ENCODE measurements around the gene VPS39.

Gene VPS39

GRCh38 chr15:42123546-42123945 is 84.6 kb downstream of the VPS39 start:
- Histone ChIP-seq H3K4me3 (ENCODE audit: low read depth, low read length) (no peak overlapping the region), H3K27me3 (ENCODE audit: insufficient read depth, low read length) (peaks cover 80% of the 10 kb centered on the region), H3K27ac (ENCODE audit: low read depth, low read length) (no peak overlapping the region), H3K79me2 (ENCODE audit: control insufficient read depth, insufficient read depth, low read length, unreplicated experiment) (no peaks in the 10 kb centered on the region), H3K36me3 (ENCODE audit: insufficient read depth, low read length) (no peaks in the 10 kb centered on the region), H2AFZ (ENCODE audit: low read length, unreplicated experiment) (no peak overlapping the region), H3K4me1 (ENCODE audit: control insufficient read depth, insufficient read depth, low read length, unreplicated experiment) (no peaks in the 10 kb centered on the region)

GRCh38 chr15:42121682-42122081 is 86.4 kb downstream of the VPS39 start:
- Histone ChIP-seq H3K4me1 (ENCODE audit: control insufficient read depth, insufficient read depth, low read length, unreplicated experiment) (no peaks in the 10 kb centered on the region), H3K4me3 (ENCODE audit: low read depth, low read length) (no peak overlapping the region), H3K79me2 (ENCODE audit: control insufficient read depth, insufficient read depth, low read length, unreplicated experiment) (no peaks in the 10 kb centered on the region), H2AFZ (ENCODE audit: low read length, unreplicated experiment) (no peak overlapping the region), H3K36me3 (ENCODE audit: insufficient read depth, low read length) (no peaks in the 10 kb centered on the region), H3K27me3 (ENCODE audit: insufficient read depth, low read length) (peaks cover 76% of the 10 kb centered on the region), H3K27ac (ENCODE audit: low read depth, low read length) (no peak overlapping the region)

- Histone ChIP-seq H3K4me1 (ENCODE audit: control insufficient read depth, insufficient read depth, low read length, unreplicated experiment) (no peaks in the 10 kb centered on the region), H2AFZ (ENCODE audit: low read length, unreplicated experiment) (no peak overlapping the region), H3K27ac (ENCODE audit: low read depth, low read length) (no peak overlapping the region), H3K27me3 (ENCODE audit: insufficient read depth, low read length) (peaks cover 73% of the 10 kb centered on the region), H3K4me3 (ENCODE audit: low read depth, low read length) (no peak overlapping the region), H3K79me2 (ENCODE audit: control insufficient read depth, insufficient read depth, low read length, unreplicated experiment) (no peaks in the 10 kb centered on the region), H3K36me3 (ENCODE audit: insufficient read depth, low read length) (no peaks in the 10 kb centered on the region)
Measured at GRCh38 chr15:42121021-42121420, 87.1 kb downstream of the VPS39 start.

GRCh38 chr15:42120285-42120684 is 87.8 kb downstream of the VPS39 start:
- Histone ChIP-seq H3K27me3 (ENCODE audit: insufficient read depth, low read length) (peaks cover 70% of the 10 kb centered on the region), H3K4me3 (ENCODE audit: low read depth, low read length) (no peak overlapping the region), H3K36me3 (ENCODE audit: insufficient read depth, low read length) (no peaks in the 10 kb centered on the region), H3K27ac (ENCODE audit: low read depth, low read length) (no peak overlapping the region), H2AFZ (ENCODE audit: low read length, unreplicated experiment) (no peak overlapping the region), H3K79me2 (ENCODE audit: control insufficient read depth, insufficient read depth, low read length, unreplicated experiment) (no peaks in the 10 kb centered on the region), H3K4me1 (ENCODE audit: control insufficient read depth, insufficient read depth, low read length, unreplicated experiment) (no peaks in the 10 kb centered on the region)

GRCh38 chr15:42119446-42119760 is 88.7 kb downstream of the VPS39 start:
- H2AFZ ChIP-seq (ENCODE audit: low read length, unreplicated experiment) = no peak overlapping the region
- H3K27ac ChIP-seq (ENCODE audit: low read depth, low read length) = no peak overlapping the region

GRCh38 chr15:42118650-42119445 is 89.3 kb downstream of the VPS39 start:
- no peak overlapping the region for H3K4me3 ChIP-seq (ENCODE audit: low read depth, low read length)
- H3K27ac ChIP-seq (ENCODE audit: low read depth, low read length) = no peak overlapping the region
- no peaks in the 10 kb centered on the region for H3K36me3 ChIP-seq (ENCODE audit: insufficient read depth, low read length)
- no peaks in the 10 kb centered on the region for H3K79me2 ChIP-seq (ENCODE audit: control insufficient read depth, insufficient read depth, low read length, unreplicated experiment)
- H2AFZ ChIP-seq (ENCODE audit: low read length, unreplicated experiment) = no peak overlapping the region
- H3K27me3 ChIP-seq (ENCODE audit: insufficient read depth, low read length) = peaks cover 67% of the 10 kb centered on the region
- H3K4me1 ChIP-seq (ENCODE audit: control insufficient read depth, insufficient read depth, low read length, unreplicated experiment) = no peaks in the 10 kb centered on the region

More at GRCh38 chr15:42119446-42119760, 88.7 kb downstream of the VPS39 start:
- Histone ChIP-seq H3K36me3 (ENCODE audit: insufficient read depth, low read length) (no peaks in the 10 kb centered on the region), H3K4me1 (ENCODE audit: control insufficient read depth, insufficient read depth, low read length, unreplicated experiment) (no peaks in the 10 kb centered on the region), H3K27me3 (ENCODE audit: insufficient read depth, low read length) (peaks cover 72% of the 10 kb centered on the region), H3K79me2 (ENCODE audit: control insufficient read depth, insufficient read depth, low read length, unreplicated experiment) (no peaks in the 10 kb centered on the region), H3K4me3 (ENCODE audit: low read depth, low read length) (no peak overlapping the region)

GRCh38 chr15:42111924-42112323 is 96.2 kb downstream of the VPS39 start:
- Histone ChIP-seq H3K4me1 (ENCODE audit: control insufficient read depth, insufficient read depth, low read length, unreplicated experiment) (no peaks in the 10 kb centered on the region), H2AFZ (ENCODE audit: low read length, unreplicated experiment) (no peak overlapping the region), H3K4me3 (ENCODE audit: low read depth, low read length) (no peak overlapping the region), H3K27ac (ENCODE audit: low read depth, low read length) (no peak overlapping the region), H3K27me3 (ENCODE audit: insufficient read depth, low read length) (peaks cover 50% of the 10 kb centered on the region), H3K79me2 (ENCODE audit: control insufficient read depth, insufficient read depth, low read length, unreplicated experiment) (no peaks in the 10 kb centered on the region), H3K36me3 (ENCODE audit: insufficient read depth, low read length) (no peaks in the 10 kb centered on the region)

GRCh38 chr15:42110367-42110766 is 97.7 kb downstream of the VPS39 start:
- Histone ChIP-seq H3K4me3 (ENCODE audit: low read depth, low read length) (no peak overlapping the region), H3K27me3 (ENCODE audit: insufficient read depth, low read length) (peaks cover 47% of the 10 kb centered on the region), H3K79me2 (ENCODE audit: control insufficient read depth, insufficient read depth, low read length, unreplicated experiment) (no peaks in the 10 kb centered on the region), H3K27ac (ENCODE audit: low read depth, low read length) (no peak overlapping the region), H2AFZ (ENCODE audit: low read length, unreplicated experiment) (no peak overlapping the region), H3K36me3 (ENCODE audit: insufficient read depth, low read length) (no peaks in the 10 kb centered on the region), H3K4me1 (ENCODE audit: control insufficient read depth, insufficient read depth, low read length, unreplicated experiment) (no peaks in the 10 kb centered on the region)

GRCh38 chr15:42108806-42109205 is 99.3 kb downstream of the VPS39 start:
- H2AFZ ChIP-seq (ENCODE audit: low read length, unreplicated experiment) = no peak overlapping the region
- no peaks in the 10 kb centered on the region for H3K4me1 ChIP-seq (ENCODE audit: control insufficient read depth, insufficient read depth, low read length, unreplicated experiment)
- peaks cover 38% of the 10 kb centered on the region for H3K27me3 ChIP-seq (ENCODE audit: insufficient read depth, low read length)
- no peaks in the 10 kb centered on the region for H3K36me3 ChIP-seq (ENCODE audit: insufficient read depth, low read length)
- H3K4me3 ChIP-seq (ENCODE audit: low read depth, low read length) = no peak overlapping the region
- H3K27ac ChIP-seq (ENCODE audit: low read depth, low read length) = no peak overlapping the region
- H3K79me2 ChIP-seq (ENCODE audit: control insufficient read depth, insufficient read depth, low read length, unreplicated experiment) = no peaks in the 10 kb centered on the region
